ENCODE data around the gene ARHGEF5.
"Not testable (repeated sequence)": the region's sequence is repeated elsewhere in the genome, so short reads cannot be mapped to it uniquely, and the experiment has no call there.

DNA sequence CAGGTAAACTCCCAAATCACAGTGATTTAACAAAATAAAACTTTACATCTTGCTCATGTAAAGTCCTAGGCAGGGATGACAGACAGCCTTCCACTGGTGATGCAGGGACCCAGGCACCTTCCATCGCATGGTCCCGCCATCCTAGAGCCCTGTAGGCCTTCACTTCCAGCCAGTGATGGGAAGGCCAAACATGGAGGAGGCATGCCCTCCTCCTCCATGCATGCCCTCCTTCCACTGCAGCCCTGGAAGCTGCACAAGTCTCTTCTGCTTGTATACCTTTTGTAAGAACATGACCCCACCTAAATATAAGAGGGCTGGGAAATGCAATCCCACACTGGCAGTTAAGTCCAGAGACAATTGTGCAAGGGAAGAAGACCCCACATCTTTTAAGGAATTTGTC, 45.5 kb upstream of the ARHGEF5 start:
- not testable (repeated sequence) for TF ChIP-seq RCOR1 (IDR thresholded peaks at IDR 0.05; ENCODE audit: borderline replicate concordance in 1 of 2, low read depth in 2 of 2, low read length in 2 of 2); FOXJ3 (CRISPR knock-in tag; IDR thresholded peaks at IDR 0.05); EZH2 (IDR thresholded peaks at IDR 0.05; ENCODE audit: borderline replicate concordance, low read depth, low read length); MXI1 (IDR thresholded peaks at IDR 0.05; ENCODE audit: low read depth, low read length)
- TF ChIP-seq, protein P1, sequence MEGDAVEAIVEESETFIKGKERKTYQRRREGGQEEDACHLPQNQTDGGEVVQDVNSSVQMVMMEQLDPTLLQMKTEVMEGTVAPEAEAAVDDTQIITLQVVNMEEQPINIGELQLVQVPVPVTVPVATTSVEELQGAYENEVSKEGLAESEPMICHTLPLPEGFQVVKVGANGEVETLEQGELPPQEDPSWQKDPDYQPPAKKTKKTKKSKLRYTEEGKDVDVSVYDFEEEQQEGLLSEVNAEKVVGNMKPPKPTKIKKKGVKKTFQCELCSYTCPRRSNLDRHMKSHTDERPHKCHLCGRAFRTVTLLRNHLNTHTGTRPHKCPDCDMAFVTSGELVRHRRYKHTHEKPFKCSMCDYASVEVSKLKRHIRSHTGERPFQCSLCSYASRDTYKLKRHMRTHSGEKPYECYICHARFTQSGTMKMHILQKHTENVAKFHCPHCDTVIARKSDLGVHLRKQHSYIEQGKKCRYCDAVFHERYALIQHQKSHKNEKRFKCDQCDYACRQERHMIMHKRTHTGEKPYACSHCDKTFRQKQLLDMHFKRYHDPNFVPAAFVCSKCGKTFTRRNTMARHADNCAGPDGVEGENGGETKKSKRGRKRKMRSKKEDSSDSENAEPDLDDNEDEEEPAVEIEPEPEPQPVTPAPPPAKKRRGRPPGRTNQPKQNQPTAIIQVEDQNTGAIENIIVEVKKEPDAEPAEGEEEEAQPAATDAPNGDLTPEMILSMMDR (IDR thresholded peaks at IDR 0.05 in 2 of 3, conservative IDR thresholded peaks at IDR 0.05 in 1 of 3; ENCODE audit: insufficient read depth in 2 of 3, low read depth in 1 of 3, low read length in 3 of 3): not testable (repeated sequence)
